A549 (cell line): ENCODE measurements around the gene HPSE. TPM values are rescaled to one million over a fixed set of nuclear protein-coding genes. Genes with fewer than 3 reads are reported as not detected.

Experiments
- ATAC-seq, 2 experiments: fragments of 200-7000 bp in 1 of 2; fragments of >200 bp in 1 of 2; cut with Nextera tagmentation in 1 of 2; cut with Tn5 transposase in 1 of 2; 3 replicates each; pipeline versions ENCODE4 v1.8.0 to v1.9.1; 2018 to 2020; ENCODE audit warnings: mild to moderate bottlenecking in 1 of 2, moderate library complexity in 1 of 2
- CTCF ChIA-PET: fragments of 300-600 bp; sonication (Branson Sonifier 250); formaldehyde crosslinking; extraction: SDS; loops from one replicate; lab custom pipeline; 2021; ENCODE audit warnings: antibody characterized with exemption, inconsistent platforms; lab: Yijun Ruan, JAX
- POLR2A ChIA-PET: fragments of 350-600 bp; formaldehyde crosslinking; extraction: SDS; loops from one replicate; lab custom pipeline; 2021; ENCODE audit warnings: antibody characterized with exemption, inconsistent platforms; lab: Yijun Ruan, JAX
- DNase-seq, 2 experiments: peaks; one replicate each; pipeline versions ENCODE4 v3.0.0 to v3.0.0-alpha.2; 2011 to 2016; ENCODE audit warnings: low read depth in 1 of 2, low spot score in 1 of 2
- FAIRE-seq: peaks from 2 replicates; lab custom pipeline; 2011; peaks lifted over from hg19 to GRCh38; lab: Jason Lieb, UNC
- H3K27ac ChIP-seq, 2 experiments: fragments of >200 bp; sonication (Bioruptor Twin); formaldehyde crosslinking; 3 replicates each; pipeline ENCODE4 v1.5.1; 2016 to 2017
- H3K4me1 ChIP-seq: fragments of >200 bp; sonication (Bioruptor Twin); formaldehyde crosslinking; 3 replicates; pipeline ENCODE4 v1.6.1; 2016
- H3K4me2 ChIP-seq: fragments of >200 bp; sonication (Bioruptor Twin); formaldehyde crosslinking; 3 replicates; pipeline ENCODE4 v1.6.1; 2016
- H3K4me3 ChIP-seq: fragments of >200 bp; sonication (Bioruptor Twin); formaldehyde crosslinking; 3 replicates; pipeline ENCODE4 v1.5.1; 2016
- H3K9me3 ChIP-seq: fragments of >200 bp; sonication (Bioruptor Twin); formaldehyde crosslinking; 3 replicates; pipeline ENCODE4 v1.6.1; 2016
- CBX2 ChIP-seq: fragments of 200-600 bp; sonication (generic); IDR thresholded peaks from 2 replicates; pipeline ENCODE4 v1.6.1; 2016; ENCODE audit warnings: low read depth, mild to moderate bottlenecking, borderline replicate concordance
- CBX8 ChIP-seq: fragments of 200-600 bp; sonication (generic); IDR thresholded peaks from 2 replicates; pipeline ENCODE4 v1.6.1; 2016
- CEBPB ChIP-seq, 2 experiments: fragments of >200 bp in 1 of 2; sonication (Bioruptor Twin) in 1 of 2; formaldehyde crosslinking in 1 of 2; IDR thresholded peaks; 2 replicates each; pipeline ENCODE4 v1.6.1; 2012 to 2016
- CHD2 ChIP-seq: fragments of 150-350 bp; IDR thresholded peaks from 2 replicates; pipeline ENCODE4 v1.6.1; 2014; ENCODE audit warnings: low read length; ENCODE audit not compliant: partially characterized antibody
- CHD4 ChIP-seq: fragments of 200-600 bp; sonication (generic); IDR thresholded peaks from 2 replicates; pipeline ENCODE4 v1.6.1; 2016; ENCODE audit warnings: antibody characterized with exemption, mild to moderate bottlenecking, borderline replicate concordance
- EHMT2 ChIP-seq: fragments of 200-600 bp; sonication (generic); IDR thresholded peaks from 2 replicates; pipeline ENCODE4 v1.6.1; 2016; ENCODE audit warnings: antibody characterized with exemption, low read depth, mild to moderate bottlenecking, moderate library complexity
- FOSB ChIP-seq: fragments of 250-450 bp; sonication (Bioruptor Pico); IDR thresholded peaks from 2 replicates; pipeline ENCODE4 v1.5.0; 2020; ENCODE audit warnings: mild to moderate bottlenecking, moderate library complexity
- GATA3 ChIP-seq: IDR thresholded peaks from 2 replicates; pipeline ENCODE4 v1.6.1; 2012; ENCODE audit warnings: borderline replicate concordance
- HOXA7 ChIP-seq: fragments of 250-450 bp; sonication (Bioruptor Pico); IDR thresholded peaks from 2 replicates; pipeline ENCODE4 v1.5.0; 2020; ENCODE audit warnings: mild to moderate bottlenecking, moderate library complexity
- HOXB5 ChIP-seq: fragments of 250-450 bp; sonication (Bioruptor Pico); IDR thresholded peaks from 2 replicates; pipeline ENCODE4 v1.5.0; 2020; ENCODE audit warnings: mild to moderate bottlenecking, moderate library complexity
- JUNB ChIP-seq: fragments of >200 bp; sonication (Bioruptor Twin); formaldehyde crosslinking; IDR thresholded peaks from 2 replicates; pipeline ENCODE4 v1.6.1; 2016
- MYC ChIP-seq: IDR thresholded peaks from 2 replicates; pipeline ENCODE4 v1.6.1; 2012; ENCODE audit warnings: mild to moderate bottlenecking, inconsistent platforms, low read length, improper control_type of control experiment, borderline replicate concordance
- NFE2L2 ChIP-seq: fragments of 150-350 bp; conservative IDR thresholded peaks from 2 replicates; pipeline ENCODE4 v1.6.1; 2014; ENCODE audit warnings: low read length
- PHF8 ChIP-seq: fragments of 200-600 bp; sonication (generic); IDR thresholded peaks from 2 replicates; pipeline ENCODE4 v1.6.1; 2016; ENCODE audit warnings: low read depth, mild to moderate bottlenecking, antibody characterized with exemption, moderate library complexity, borderline replicate concordance
- POLR2A ChIP-seq: IDR thresholded peaks from 2 replicates; pipeline ENCODE4 v1.6.1; 2012; ENCODE audit warnings: mild to moderate bottlenecking, low read length
- RAD21 ChIP-seq, 2 experiments: fragments of >200 bp in 1 of 2; sonication (Bioruptor Twin) in 1 of 2; formaldehyde crosslinking in 1 of 2; IDR thresholded peaks in 1 of 2; conservative IDR thresholded peaks in 1 of 2; 2 replicates in 1 of 2; 3 replicates in 1 of 2; pipeline ENCODE4 v1.6.1; 2012 to 2018; ENCODE audit warnings: inconsistent platforms in 1 of 2
- RFX5 ChIP-seq: fragments of 450-650 bp; IDR thresholded peaks from 2 replicates; pipeline ENCODE4 v1.7.1; 2014; ENCODE audit warnings: antibody characterized with exemption, mild to moderate bottlenecking, moderate library complexity
- SREBF2 ChIP-seq: fragments of 450-650 bp; IDR thresholded peaks from 2 replicates; pipeline ENCODE4 v1.6.1; 2014; ENCODE audit warnings: mild to moderate bottlenecking, moderate library complexity
- TFCP2L1 ChIP-seq: fragments of 250-450 bp; sonication (Bioruptor Pico); IDR thresholded peaks from 2 replicates; pipeline ENCODE4 v1.5.0; 2021; ENCODE audit warnings: mild to moderate bottlenecking
- ZFP36 ChIP-seq: fragments of 450-650 bp; IDR thresholded peaks from 2 replicates; pipeline ENCODE4 v1.6.1; 2014; ENCODE audit warnings: borderline replicate concordance; ENCODE audit not compliant: partially characterized antibody
- WGBS: methylation state at CpG from one replicate; pipeline ENCODE4 v1.1.6; 2017; ENCODE audit errors: missing lambda C conversion rate; 5-methylcytosine and 5-hydroxymethylcytosine counted together
- polyA plus RNA-seq, 4 experiments: library from polyadenylated mRNA; depleted of rRNA in 3 of 4; stranded (reverse); fragments of >200 nt; fragmentation: RNase III in 1 of 4; extraction: RNeasy Plus Mini Kit Qiagen cat#74134 plus additional on column Dnase treatment in 1 of 4; gene quantifications; 2 replicates in 3 of 4; 3 replicates in 1 of 4; pipeline ENCODE4 v1.2.3, GENCODE V29; 2011 to 2017
- TF ChIP-seq, protein P1 (sequence below): fragments of 200-600 bp; sonication (generic); IDR thresholded peaks from 2 replicates; pipeline ENCODE4 v1.6.1; 2016; ENCODE audit warnings: antibody characterized with exemption, mild to moderate bottlenecking, moderate library complexity
- TF ChIP-seq, protein P2 (sequence below): fragments of >200 bp; sonication (Bioruptor Twin); formaldehyde crosslinking; IDR thresholded peaks from 3 replicates; pipeline ENCODE4 v1.5.1; 2016
- TF ChIP-seq, protein P3 (sequence below): fragments of >200 bp; sonication (Bioruptor Twin); formaldehyde crosslinking; IDR thresholded peaks from 3 replicates; pipeline ENCODE4 v1.6.1; 2016

The HPSE gene
- polyA plus RNA-seq, 2 of the 4 experiments (the other 2 are of a cell fraction) = 0.72 to 1.7 TPM

DNA sequence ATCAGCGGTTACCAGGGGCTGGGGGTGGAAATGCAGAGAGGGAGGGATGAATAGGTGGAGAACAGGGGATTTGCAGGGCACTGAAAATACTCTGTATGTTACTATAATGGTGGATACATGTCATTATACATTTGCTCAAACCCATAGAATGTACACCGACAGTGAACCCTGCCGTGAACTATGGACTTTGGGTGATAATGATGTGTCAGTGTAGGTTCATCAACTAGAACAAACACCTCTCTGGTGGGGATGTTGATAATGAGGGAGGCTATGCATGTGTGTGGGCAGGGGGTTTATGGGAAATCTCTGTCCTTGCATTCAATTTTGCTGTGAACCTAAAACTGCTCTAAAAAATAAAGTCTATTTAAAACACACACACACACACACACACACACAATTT lies 11.5 kb downstream of the HPSE start (continued):
- TF ChIP-seq CEBPB (IDR thresholded peaks at IDR 0.05) (no peak), POLR2A (no peak), CBX2 (no peak)

DNA sequence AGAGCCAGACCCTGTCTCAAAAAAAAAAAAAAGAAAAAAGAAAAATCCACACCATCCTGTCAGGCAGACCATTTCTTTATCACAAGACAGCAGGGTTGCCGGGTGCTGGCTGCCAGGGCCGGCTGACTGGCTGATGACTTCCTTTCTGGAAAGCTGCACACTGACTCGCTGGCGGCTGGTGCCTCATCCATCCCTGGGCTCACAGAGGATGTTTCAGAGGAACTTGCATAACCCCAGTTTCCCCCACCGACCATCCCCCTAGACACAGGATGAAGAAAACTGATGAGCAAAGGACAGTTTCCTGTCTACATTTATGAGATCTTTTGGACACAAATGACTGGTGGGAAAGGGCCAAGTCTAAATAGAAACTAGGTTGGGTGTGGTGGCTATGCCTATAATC lies 14.1 kb downstream of the HPSE start:
- ChIA-PET POLR2A (no interaction called here), CTCF (interaction anchor here (0.8 kb wide), 1 partner anchor 13 kb away, joined by 3 read pairs; no protein-coding TSS in a partner anchor)
- no peaks in the 10 kb centered on the region for H3K9me3 ChIP-seq
- ATAC-seq (no peak), DNase-seq (no peak), FAIRE-seq (no peak)
- 70% methylated on average over 5 of the region's 5 CpGs for WGBS
- TF ChIP-seq MYC = no peak
- TF ChIP-seq NFE2L2 = no peak
- TF ChIP-seq, protein P1, sequence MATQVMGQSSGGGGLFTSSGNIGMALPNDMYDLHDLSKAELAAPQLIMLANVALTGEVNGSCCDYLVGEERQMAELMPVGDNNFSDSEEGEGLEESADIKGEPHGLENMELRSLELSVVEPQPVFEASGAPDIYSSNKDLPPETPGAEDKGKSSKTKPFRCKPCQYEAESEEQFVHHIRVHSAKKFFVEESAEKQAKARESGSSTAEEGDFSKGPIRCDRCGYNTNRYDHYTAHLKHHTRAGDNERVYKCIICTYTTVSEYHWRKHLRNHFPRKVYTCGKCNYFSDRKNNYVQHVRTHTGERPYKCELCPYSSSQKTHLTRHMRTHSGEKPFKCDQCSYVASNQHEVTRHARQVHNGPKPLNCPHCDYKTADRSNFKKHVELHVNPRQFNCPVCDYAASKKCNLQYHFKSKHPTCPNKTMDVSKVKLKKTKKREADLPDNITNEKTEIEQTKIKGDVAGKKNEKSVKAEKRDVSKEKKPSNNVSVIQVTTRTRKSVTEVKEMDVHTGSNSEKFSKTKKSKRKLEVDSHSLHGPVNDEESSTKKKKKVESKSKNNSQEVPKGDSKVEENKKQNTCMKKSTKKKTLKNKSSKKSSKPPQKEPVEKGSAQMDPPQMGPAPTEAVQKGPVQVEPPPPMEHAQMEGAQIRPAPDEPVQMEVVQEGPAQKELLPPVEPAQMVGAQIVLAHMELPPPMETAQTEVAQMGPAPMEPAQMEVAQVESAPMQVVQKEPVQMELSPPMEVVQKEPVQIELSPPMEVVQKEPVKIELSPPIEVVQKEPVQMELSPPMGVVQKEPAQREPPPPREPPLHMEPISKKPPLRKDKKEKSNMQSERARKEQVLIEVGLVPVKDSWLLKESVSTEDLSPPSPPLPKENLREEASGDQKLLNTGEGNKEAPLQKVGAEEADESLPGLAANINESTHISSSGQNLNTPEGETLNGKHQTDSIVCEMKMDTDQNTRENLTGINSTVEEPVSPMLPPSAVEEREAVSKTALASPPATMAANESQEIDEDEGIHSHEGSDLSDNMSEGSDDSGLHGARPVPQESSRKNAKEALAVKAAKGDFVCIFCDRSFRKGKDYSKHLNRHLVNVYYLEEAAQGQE = no peak
- no peak for TF ChIP-seq JUNB
- H3K27ac ChIP-seq = no peak overlapping the region
- no peaks in the 10 kb centered on the region for H3K4me1 ChIP-seq
- no peak overlapping the region for H3K4me2 ChIP-seq
- H3K4me3 ChIP-seq = no peak overlapping the region

DNA sequence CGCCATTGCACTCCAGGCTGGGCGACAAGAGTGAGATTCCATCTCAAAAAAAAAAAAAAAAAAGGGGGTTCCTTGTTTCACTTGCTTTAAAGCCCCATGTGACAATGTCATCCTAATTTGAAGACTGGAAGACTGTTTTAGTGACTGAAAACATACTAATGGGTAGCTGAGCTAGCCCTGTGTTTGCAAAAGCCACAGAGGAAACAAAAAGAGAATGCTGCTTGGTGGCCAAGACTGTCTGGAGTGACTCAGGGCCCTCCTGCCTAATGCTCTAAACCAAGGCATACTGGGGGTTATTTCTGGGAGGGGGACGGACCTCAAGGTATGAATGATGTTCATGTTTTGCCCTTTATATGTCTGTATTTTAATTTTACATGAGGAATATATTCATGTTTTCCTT lies 16.0 kb downstream of the HPSE start:
- no peak for ATAC-seq
- H3K4me2 ChIP-seq = no peak overlapping the region
- TF ChIP-seq TFCP2L1 (CRISPR knock-in tag) (no peak), EHMT2 (no peak), CHD4 (no peak), ZFP36 (no peak), FOSB (no peak), CBX2 (no peak), PHF8 (no peak), HOXA7 (CRISPR knock-in tag) (no peak), RFX5 (no peak), CBX8 (no peak), CHD2 (no peak), SREBF2 (no peak), RAD21 (conservative IDR thresholded peaks at IDR 0.05 in 1 of 2, IDR thresholded peaks at IDR 0.05 in 1 of 2) (no peak), GATA3 (no peak), HOXB5 (CRISPR knock-in tag) (no peak)
- TF ChIP-seq, protein P2, sequence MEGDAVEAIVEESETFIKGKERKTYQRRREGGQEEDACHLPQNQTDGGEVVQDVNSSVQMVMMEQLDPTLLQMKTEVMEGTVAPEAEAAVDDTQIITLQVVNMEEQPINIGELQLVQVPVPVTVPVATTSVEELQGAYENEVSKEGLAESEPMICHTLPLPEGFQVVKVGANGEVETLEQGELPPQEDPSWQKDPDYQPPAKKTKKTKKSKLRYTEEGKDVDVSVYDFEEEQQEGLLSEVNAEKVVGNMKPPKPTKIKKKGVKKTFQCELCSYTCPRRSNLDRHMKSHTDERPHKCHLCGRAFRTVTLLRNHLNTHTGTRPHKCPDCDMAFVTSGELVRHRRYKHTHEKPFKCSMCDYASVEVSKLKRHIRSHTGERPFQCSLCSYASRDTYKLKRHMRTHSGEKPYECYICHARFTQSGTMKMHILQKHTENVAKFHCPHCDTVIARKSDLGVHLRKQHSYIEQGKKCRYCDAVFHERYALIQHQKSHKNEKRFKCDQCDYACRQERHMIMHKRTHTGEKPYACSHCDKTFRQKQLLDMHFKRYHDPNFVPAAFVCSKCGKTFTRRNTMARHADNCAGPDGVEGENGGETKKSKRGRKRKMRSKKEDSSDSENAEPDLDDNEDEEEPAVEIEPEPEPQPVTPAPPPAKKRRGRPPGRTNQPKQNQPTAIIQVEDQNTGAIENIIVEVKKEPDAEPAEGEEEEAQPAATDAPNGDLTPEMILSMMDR = no peak
- TF ChIP-seq, protein P3, sequence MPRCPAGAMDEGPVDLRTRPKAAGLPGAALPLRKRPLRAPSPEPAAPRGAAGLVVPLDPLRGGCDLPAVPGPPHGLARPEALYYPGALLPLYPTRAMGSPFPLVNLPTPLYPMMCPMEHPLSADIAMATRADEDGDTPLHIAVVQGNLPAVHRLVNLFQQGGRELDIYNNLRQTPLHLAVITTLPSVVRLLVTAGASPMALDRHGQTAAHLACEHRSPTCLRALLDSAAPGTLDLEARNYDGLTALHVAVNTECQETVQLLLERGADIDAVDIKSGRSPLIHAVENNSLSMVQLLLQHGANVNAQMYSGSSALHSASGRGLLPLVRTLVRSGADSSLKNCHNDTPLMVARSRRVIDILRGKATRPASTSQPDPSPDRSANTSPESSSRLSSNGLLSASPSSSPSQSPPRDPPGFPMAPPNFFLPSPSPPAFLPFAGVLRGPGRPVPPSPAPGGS = no peak
- TF ChIP-seq, all 56 proteins: peak for 0
- no peak overlapping the region for H3K4me3 ChIP-seq
- FAIRE-seq (no peak), DNase-seq (no peak)
- H3K4me1 ChIP-seq = no peaks in the 10 kb centered on the region
- H3K27ac ChIP-seq = no peak overlapping the region
- POLR2A ChIA-PET = no interaction called here
- CTCF ChIA-PET = interaction anchor here (0.7 kb wide), 1 partner anchor 13 kb away, joined by 5 read pairs; no protein-coding TSS in a partner anchor
- no peaks in the 10 kb centered on the region for H3K9me3 ChIP-seq
- 84% methylated on average over 3 of the region's 3 CpGs for WGBS
